ENCODE data around the gene FTO. TPM values are rescaled to one million over a fixed set of nuclear protein-coding genes. Genes with fewer than 3 reads are reported as not detected.

FTO gene
- total and polyA plus RNA-seq, 2 of the 8 experiments (the other 6 are each of a cell fraction or from before 2014, with no cell fraction given), result 34.5 to 59.8 TPM

- no peak for TF ChIP-seq CTBP2 (IDR thresholded peaks at IDR 0.05; ENCODE audit: borderline replicate concordance, insufficient read depth, insufficient read length, low read length)
- TF ChIP-seq, protein P1, sequence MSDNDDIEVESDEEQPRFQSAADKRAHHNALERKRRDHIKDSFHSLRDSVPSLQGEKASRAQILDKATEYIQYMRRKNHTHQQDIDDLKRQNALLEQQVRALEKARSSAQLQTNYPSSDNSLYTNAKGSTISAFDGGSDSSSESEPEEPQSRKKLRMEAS (IDR thresholded peaks at IDR 0.05), result no peak
- no peak for TF ChIP-seq MAFK (IDR thresholded peaks at IDR 0.05; ENCODE audit: low read depth, low read length)
Observed at GRCh38 chr16:54165912-54166865, 462.2 kb downstream of the FTO start (continued).

Measured in H1 (cell line).